MM.1S (cell line): ENCODE results near the gene PBX3.

ENCODE experiments used
- CTCF ChIP-seq: fragments of 300-600 bp; sonication (generic); IDR thresholded peaks from 2 replicates; pipeline ENCODE4 v1.5.1; 2016; ENCODE audit warnings: antibody characterized with exemption, low read length, mixed read lengths
- EZH2 ChIP-seq: fragments of 300-600 bp; sonication (generic); optimal IDR thresholded peaks from 2 replicates; pipeline ENCODE3; 2017; ENCODE audit warnings: low read depth, mild to moderate bottlenecking, antibody characterized with exemption, low read length, mixed read lengths
- EZH2phosphoT487 ChIP-seq: fragments of 300-600 bp; sonication (generic); IDR thresholded peaks from 2 replicates; pipeline ENCODE4 v1.6.1; 2018; ENCODE audit warnings: antibody characterized with exemption, low read length

- TF ChIP-seq CTCF (no peak), EZH2 (no peak), EZH2phosphoT487 (no peak)
These were observed 133.9 kb downstream of the PBX3 start for GRCh38 chr9:125881042-125881441.
